Activated T-helper 1 cell treated with Interleukin-2 at 50 U/mL for 16 hours (primary cell): Measurements from ENCODE around the gene RDX.
"Not testable (repeated sequence)": the region's sequence is repeated elsewhere in the genome, so short reads cannot be mapped to it uniquely, and the experiment has no call there.

Experiments
- DNase-seq: peaks from one replicate; pipeline ENCODE4 v3.0.0-alpha.2; 2020; ENCODE audit warnings: low read depth

RDX gene

DNA sequence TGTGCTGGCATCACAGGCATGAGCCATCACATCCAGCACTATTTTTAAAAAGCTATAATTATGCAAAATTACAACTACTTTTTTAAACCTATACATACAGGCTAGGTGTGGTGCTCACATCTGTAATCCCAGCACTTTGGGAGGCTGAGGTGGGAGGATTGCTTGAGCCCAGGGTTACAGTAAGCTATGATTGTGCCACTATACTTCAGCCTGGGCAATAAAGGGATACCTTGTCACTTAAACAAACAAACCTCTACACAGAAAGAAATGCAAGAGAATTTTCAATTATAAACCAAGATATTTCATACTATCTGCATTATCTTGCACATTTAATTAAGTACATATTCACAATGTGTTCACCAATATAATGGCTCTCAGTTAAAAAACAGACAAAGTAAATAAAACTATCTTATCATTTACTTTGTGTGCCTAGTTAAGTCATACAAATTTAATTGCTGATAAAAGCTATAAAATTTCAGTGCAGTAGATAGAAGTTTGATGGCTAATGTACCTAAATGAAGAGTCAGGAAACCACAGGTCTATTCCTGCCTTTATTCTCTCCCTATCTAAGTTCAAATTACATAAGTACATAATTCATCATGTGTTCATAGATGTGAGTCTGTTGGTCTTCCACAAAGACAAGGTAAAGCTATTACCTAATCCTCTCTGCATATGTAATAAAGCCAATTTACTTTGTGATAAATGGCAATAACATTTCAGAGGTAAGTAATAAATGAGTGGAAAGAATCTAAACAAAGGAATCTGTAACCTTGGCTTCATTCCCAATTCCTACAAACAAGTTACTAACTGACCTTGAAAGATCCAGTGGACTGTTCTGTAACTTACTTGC, 9.0 kb upstream of the RDX start:
- no peak for DNase-seq

DNA sequence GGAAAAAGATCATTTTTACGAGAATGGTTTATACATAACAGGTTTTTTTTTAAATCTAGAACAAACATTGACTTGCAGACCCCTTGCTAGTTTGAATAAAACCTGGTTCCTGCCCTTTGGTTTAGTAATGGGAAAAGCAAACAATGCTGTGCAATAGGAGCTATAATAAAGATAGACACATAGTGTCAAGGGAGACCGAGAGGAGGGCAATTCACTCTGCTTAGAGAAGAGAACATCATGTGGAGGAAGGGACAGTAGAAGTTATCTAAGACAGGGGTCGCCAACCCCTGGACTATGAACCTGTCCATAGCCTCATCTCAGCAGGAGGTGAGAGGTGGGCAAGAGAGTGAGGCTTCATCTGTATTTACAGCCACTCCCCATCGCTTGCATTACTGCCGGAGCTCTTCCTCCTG, 7.0 kb upstream of the RDX start:
- DNase-seq = no peak

- no peak for DNase-seq
These were observed 5.2 kb upstream of the RDX start for GRCh38 chr11:110301577-110301976.

GRCh38 chr11:110301032-110301431, 4.6 kb upstream of the RDX start:
- DNase-seq = no peak

GRCh38 chr11:110299006-110299785, 2.8 kb upstream of the RDX start:
- no peak for DNase-seq

DNA sequence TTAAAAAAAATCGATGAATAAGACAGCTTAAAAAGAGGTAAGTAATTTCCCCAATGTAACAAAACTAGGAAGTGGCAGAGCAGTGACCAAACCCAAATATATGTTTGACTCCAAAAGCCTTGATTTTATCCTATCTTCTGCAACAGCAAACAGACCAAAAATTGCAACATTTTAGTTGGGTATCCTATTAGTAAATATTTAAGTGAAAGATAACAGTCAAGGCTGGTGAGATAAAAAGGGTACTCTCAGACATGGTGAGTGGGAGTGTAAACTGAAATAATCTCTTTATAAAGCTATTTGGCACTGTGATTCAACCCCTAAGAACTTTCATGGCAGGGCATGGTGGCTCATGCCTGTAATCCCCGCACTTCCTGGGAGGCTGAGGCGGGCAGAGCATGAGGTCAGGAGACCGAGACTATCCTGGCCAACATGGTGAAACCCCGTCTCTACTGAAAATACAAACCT, 1.9 kb upstream of the RDX start:
- DNase-seq = no peak

- DNase-seq = no peak
These were observed 1.4 kb upstream of the RDX start for GRCh38 chr11:110297726-110298300.

DNA sequence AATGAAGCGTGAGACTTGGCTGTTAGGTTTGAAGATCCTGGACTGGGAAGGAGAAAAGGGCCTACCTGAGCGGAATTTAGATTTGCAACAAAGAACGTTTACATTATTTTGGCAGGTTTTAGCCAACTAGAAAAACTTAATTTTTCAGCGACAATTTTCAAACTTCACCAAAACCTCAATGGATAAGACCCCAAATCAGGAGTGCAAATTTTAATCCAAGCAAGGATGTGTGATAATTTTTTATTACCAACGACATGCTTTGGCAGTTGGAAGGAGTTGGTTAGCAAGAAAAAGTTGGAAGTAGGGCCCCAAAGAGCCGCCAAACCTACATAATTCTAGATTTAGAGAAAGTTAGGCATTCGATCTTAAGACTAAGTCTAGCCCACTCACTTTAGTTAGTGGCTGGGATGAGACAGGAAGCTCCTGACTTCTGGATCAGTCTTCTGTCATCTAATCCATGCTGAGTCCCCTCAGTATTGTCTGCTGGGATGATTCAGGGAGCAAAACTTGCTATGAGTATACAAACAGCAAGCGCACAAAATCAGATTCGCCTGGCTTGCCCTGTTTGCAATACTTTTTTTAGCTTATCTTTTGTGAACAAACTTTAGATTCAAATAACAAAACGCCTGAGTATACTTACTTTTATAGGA, 787 bp upstream of the RDX start:
- DNase-seq = no peak

DNA sequence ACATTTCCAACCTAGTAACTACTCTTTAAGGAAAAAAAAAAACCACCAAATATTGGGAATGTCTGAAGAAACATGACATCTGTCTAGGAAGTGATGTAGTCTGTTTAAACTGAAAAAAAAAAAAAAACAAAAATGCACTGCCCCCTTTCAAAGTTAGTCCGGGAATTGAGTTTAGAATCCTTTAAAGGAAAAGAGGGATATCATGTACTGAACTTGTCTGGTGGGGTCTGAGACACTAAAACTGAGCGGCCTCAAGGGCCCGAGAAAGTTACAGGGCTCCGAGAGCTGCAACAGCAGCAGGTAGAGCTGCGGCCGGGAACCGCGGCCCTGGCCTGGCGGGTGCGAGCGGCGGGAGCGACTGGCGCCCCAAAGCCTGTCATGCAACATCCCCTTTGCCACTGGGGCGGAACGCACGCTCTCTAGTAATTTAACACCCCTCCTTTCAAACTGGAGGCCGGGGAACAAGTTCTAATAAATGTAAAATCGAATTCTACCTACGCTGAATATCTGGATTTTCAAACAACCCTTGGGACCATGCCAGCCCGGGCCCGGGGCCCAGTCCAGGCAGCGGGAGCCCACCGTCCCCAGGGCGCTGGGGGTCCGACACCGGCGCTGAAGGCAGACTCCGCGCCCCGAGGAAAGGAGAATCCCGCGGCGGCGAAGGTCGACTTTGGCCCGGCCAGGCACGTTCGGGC, 736 bp downstream of the RDX start:
- peak; percentile 33 for DNase-seq

- DNase-seq = no peak
These were observed 1.3 kb downstream of the RDX start for GRCh38 chr11:110295086-110295485.

- no peak for DNase-seq
These were observed 1.9 kb downstream of the RDX start for GRCh38 chr11:110294509-110294908.

DNA sequence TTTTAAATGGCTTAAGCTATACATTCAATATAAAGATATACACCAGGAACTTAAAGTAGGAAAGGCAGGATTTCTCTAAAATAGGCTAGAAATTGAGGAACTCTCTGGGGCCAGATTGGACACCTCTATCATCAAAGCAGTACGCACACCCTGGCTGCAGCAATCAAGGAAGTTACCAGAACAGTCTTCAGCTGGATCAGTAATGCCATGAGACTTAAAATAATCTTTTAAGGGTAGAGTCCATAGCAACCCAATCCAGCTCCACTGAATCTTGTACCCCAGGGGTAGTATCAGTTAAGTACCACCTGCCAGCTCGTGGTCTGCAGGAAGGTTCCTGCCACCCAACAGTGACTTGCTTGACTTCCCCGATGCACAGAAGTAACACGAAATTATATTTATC, 3.0 kb downstream of the RDX start:
- DNase-seq = no peak

- not testable (repeated sequence) for DNase-seq
These were observed 4.3 kb downstream of the RDX start for GRCh38 chr11:110292146-110292545.

DNA sequence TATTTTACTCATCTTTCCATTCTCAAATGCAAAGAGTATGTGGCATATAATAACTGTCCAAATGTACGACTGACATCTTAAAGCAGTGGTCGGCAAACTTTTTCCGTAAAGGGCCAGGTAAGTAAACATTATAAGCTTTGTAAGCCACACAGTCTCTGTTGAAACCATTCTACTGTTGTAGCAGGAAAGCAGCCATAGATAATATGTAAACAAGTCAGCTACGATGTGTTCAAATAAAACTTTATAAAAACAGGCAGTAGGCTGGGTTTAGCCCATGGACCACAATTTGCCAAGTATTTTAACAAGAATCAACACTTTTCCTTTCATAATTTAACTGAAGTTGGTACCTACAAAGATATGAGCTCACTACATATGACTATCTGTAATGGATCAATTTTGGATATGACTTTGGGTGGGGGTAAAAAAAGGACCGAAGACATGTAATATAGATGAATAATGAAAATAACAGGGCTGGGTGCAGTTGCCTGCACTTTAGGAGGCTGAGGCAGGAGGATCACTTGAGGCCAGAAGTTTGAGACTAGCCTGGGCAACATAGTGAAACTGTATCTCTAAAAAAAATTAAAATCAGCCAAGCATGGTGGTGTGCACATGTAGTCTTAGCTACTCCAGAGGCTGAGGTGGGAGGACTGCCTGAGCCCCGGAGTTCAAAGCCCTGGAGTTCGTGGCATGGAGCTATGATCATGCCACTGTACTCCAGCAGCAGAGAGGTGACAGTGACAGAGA, 5.7 kb downstream of the RDX start:
- DNase-seq = no peak

- no peak for DNase-seq
These were observed 6.9 kb downstream of the RDX start for GRCh38 chr11:110289472-110289871.

- no peak for DNase-seq
These were observed 8.9 kb downstream of the RDX start for GRCh38 chr11:110287537-110287936.

- no peak for DNase-seq
These were observed 9.9 kb downstream of the RDX start for GRCh38 chr11:110286298-110287040.

DNA sequence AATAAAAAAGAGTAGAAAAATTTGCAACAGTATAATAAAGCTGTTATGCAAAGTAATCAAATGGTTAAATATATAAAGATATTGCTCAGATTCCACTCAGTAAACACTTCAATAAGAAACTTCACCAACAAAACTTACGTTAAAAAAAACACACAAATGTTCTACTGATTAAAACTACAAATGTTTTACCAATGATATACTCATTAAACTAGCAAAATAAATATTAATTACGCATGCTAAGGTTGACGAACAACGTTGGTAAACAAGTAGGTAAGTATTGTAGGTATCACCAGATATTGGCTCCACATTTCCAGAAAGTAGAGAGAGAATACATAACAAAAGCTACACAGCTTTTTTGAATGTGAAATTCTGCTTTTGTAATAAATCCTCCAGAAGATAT, 12.6 kb downstream of the RDX start:
- no peak for DNase-seq

DNA sequence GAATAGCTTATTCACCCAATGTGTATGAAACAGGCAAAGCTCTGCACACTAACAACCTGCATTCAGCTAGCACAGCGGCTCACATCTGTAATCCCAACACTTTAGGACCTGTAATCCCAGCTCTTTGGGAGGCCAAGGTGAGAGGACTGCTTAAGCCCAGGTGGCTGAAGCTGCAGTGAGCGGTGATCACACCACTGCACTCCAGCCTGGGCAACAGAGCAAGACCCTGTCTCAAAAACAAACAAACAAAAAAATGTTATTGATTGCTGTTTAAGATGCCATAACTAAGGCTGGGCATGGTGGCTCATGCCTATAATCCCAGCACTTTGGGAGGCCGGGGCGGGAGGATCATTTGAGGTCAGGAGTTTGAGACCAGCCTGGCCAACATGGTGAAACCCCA, 15.8 kb downstream of the RDX start:
- DNase-seq = not testable (repeated sequence)

DNA sequence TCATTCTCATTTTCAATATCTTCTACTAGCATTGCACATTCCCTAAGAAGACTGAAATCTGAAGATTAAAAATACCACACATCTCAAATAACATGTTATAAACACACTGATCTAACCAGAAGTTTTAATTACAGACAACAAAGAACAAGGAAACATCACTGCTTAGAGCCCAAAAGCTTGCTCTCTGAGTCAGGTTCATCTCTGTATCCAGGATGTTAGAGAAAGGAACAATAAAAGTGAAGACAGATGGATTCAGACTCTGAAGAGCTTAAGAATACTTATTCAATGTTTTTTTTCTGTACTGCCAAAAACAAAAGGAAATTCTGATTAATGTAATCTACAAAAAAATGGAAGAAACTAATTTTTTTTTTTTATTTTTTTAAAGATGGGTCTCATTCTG, 16.5 kb downstream of the RDX start:
- no peak for DNase-seq
